ENCODE results near the gene ATP6V1B1. TPM values are rescaled to one million over a fixed set of nuclear protein-coding genes. Genes with fewer than 3 reads are reported as not detected.
"Not testable (repeated sequence)": the region's sequence is repeated elsewhere in the genome, so short reads cannot be mapped to it uniquely, and the experiment has no call there.

Gene ATP6V1B1
- total RNA-seq, 3 donors from 2014 or later = not detected

GRCh38 chr2:71008342-71008741 lies 72.6 kb downstream of the ATP6V1B1 start:
- intact Hi-C loops (cut with DNase I, micrococcal nuclease) = no loop called here
- H3K4me1 ChIP-seq (ENCODE audit: low read depth) = no peaks in the 10 kb centered on the region
- no peak for DNase-seq
- no peaks in the 10 kb centered on the region for H3K36me3 ChIP-seq (ENCODE audit: low read depth)
- no peak for ATAC-seq
- TF ChIP-seq CTCF (IDR thresholded peaks at IDR 0.05) = no peak
- no peak overlapping the region for H3K4me3 ChIP-seq
- H3K9me3 ChIP-seq = no peaks in the 10 kb centered on the region

- ATAC-seq; DNase-seq; H3K4me1 ChIP-seq (ENCODE audit: low read depth); H3K9me3 ChIP-seq; intact Hi-C loops (cut with DNase I, micrococcal nuclease); H3K36me3 ChIP-seq (ENCODE audit: low read depth); H3K4me3 ChIP-seq: not testable (repeated sequence)
Measured at GRCh38 chr2:71011786-71012185, 76.1 kb downstream of the ATP6V1B1 start.

Other genes starting within 250 kb of the ATP6V1B1 start
- 1 to 10 TPM in 2 of 3 donors, under 1 TPM in 1; 0.43 to 4.0 (median 1.1) TPM for gene ADD2, start 167.7 kb upstream of the ATP6V1B1 start, total RNA-seq
- gene FIGLA, start 145.3 kb upstream of the ATP6V1B1 start, total RNA-seq = not detected
- under 1 TPM in 2 of 3 donors, not detected in 1; 0.14 to 0.19 TPM for gene CLEC4F, start 115.3 kb upstream of the ATP6V1B1 start, total RNA-seq
- gene CD207, start 100.1 kb upstream of the ATP6V1B1 start, total RNA-seq = under 1 TPM in 2 of 3 donors, not detected in 1; 0.19 to 0.61 TPM
- gene VAX2, start 35.3 kb upstream of the ATP6V1B1 start, total RNA-seq = under 1 TPM in 1 of 3 donors, not detected in 2; 0.47 TPM
- 1 to 10 TPM in 1 of 3 donors, under 1 TPM in 2; 0.23 to 1.8 (median 0.75) TPM for gene ANKRD53, start 42.7 kb downstream of the ATP6V1B1 start, total RNA-seq
- 10 to 100 TPM; 51.0 to 63.0 (median 51.4) TPM for gene TEX261, start 59.0 kb downstream of the ATP6V1B1 start, total RNA-seq
- 100 to 1,000 TPM in 1 of 3 donors, 10 to 100 TPM in 2; 64.5 to 105 (median 67.9) TPM for gene NAGK, start 132.7 kb downstream of the ATP6V1B1 start, total RNA-seq
- gene MCEE, start 194.3 kb downstream of the ATP6V1B1 start, total RNA-seq = 10 to 100 TPM; 18.2 to 22.8 (median 19.1) TPM
- 10 to 100 TPM; 20.6 to 26.1 (median 21.3) TPM for gene MPHOSPH10, start 194.7 kb downstream of the ATP6V1B1 start, total RNA-seq

Measured in mucosa of descending colon (tissue), 3 donors.